GM12878 (cell line): ENCODE measurements around the gene DGAT2. TPM values are rescaled to one million over a fixed set of nuclear protein-coding genes. Genes with fewer than 3 reads are reported as not detected.

Source experiments
- ATAC-seq: fragments of 200-7000 bp; cut with Tn5 transposase; 3 replicates; pipeline ENCODE4 v1.9.1; 2020; ENCODE audit warnings: mild to moderate bottlenecking, moderate library complexity
- BruUV-seq: library from RNA; stranded (reverse); fragments of 400-500 nt; replicated peaks from 2 replicates; lab custom pipeline; 2021; lab: Mats Ljungman, UMichigan
- CTCF ChIA-PET: fragments of 300-600 bp; sonication (Branson Sonifier 250); formaldehyde crosslinking; extraction: SDS; loops from one replicate; lab custom pipeline; 2021; ENCODE audit warnings: inconsistent platforms; lab: Yijun Ruan, JAX
- POLR2A ChIA-PET: fragments of 350-600 bp; formaldehyde crosslinking; extraction: SDS; loops from one replicate; lab custom pipeline; 2021; ENCODE audit warnings: inconsistent platforms; lab: Charles Lee
- RAD21 ChIA-PET: fragments of 300-600 bp; sonication (Branson Sonifier 250); formaldehyde crosslinking; loops from one replicate; lab custom pipeline; 2023; ENCODE audit warnings: antibody characterized with exemption; ENCODE audit not compliant: unreplicated experiment; lab: Charles Lee
- SMC1A ChIA-PET: fragments of 300-600 bp; sonication (Branson Sonifier 250); formaldehyde crosslinking; loops from one replicate; lab custom pipeline; 2023; ENCODE audit not compliant: unreplicated experiment, uncharacterized antibody; lab: Charles Lee
- DNase-seq: peaks from one replicate; pipeline ENCODE4 v3.0.0-alpha.2; 2011; ENCODE audit warnings: low read depth, low spot score
- FAIRE-seq: peaks from 3 replicates; lab custom pipeline; 2011; peaks lifted over from hg19 to GRCh38; lab: Jason Lieb, UNC
- H2AFZ ChIP-seq: 2 replicates; pipeline ENCODE4 v1.6.0; 2011; ENCODE audit warnings: low read depth, low read length, control low read depth; ENCODE audit not compliant: control insufficient read depth
- H3K27ac ChIP-seq: 2 replicates; pipeline ENCODE4 v1.5.1; 2011; ENCODE audit warnings: control low read depth; ENCODE audit not compliant: control insufficient read depth, insufficient read depth
- H3K27me3 ChIP-seq, 2 experiments: replicated peaks in 1 of 2; 2 replicates each; pipeline versions ENCODE4 v1.6.0 to v1.6.1; 2011; ENCODE audit warnings: low read length in 1 of 2; ENCODE audit not compliant: control insufficient read depth in 2 of 2, insufficient read depth in 2 of 2
- H3K36me3 ChIP-seq, 2 experiments: 2 replicates each; pipeline ENCODE4 v1.5.1; 2011; ENCODE audit warnings: low read length in 1 of 2; ENCODE audit not compliant: control insufficient read depth in 2 of 2, insufficient read depth in 2 of 2
- H3K4me1 ChIP-seq: 2 replicates; pipeline ENCODE4 v1.6.1; 2011; ENCODE audit warnings: mild to moderate bottlenecking, low read length, moderate library complexity, mixed read lengths; ENCODE audit not compliant: control insufficient read depth, insufficient read depth
- H3K4me2 ChIP-seq: 2 replicates; pipeline ENCODE4 v1.6.0; 2011; ENCODE audit warnings: control low read depth; ENCODE audit not compliant: control insufficient read depth, insufficient read depth
- H3K4me3 ChIP-seq: fragments of 200-600 bp; sonication (generic); 2 replicates; pipeline ENCODE4 v1.5.1; 2016
- H3K79me2 ChIP-seq: 2 replicates; pipeline ENCODE4 v1.6.0; 2011; ENCODE audit warnings: low read length; ENCODE audit not compliant: control insufficient read depth, insufficient read depth
- H3K9ac ChIP-seq: 2 replicates; pipeline ENCODE4 v1.8.0; 2011; ENCODE audit warnings: low read length, control low read depth, mixed read lengths; ENCODE audit not compliant: control insufficient read depth, insufficient read depth
- H3K9me3 ChIP-seq: replicated peaks from 3 replicates; pipeline ENCODE4 v1.5.1; 2011; ENCODE audit warnings: mild to moderate bottlenecking, low read length; ENCODE audit not compliant: control insufficient read depth, insufficient read depth
- H4K20me1 ChIP-seq: 2 replicates; pipeline ENCODE4 v1.6.0; 2011; ENCODE audit not compliant: control insufficient read depth, insufficient read depth
- BCL11A ChIP-seq: IDR thresholded peaks from 2 replicates; pipeline ENCODE4 v1.6.1; 2011; ENCODE audit warnings: low read depth, low read length
- CREB1 ChIP-seq: IDR thresholded peaks from 2 replicates; pipeline ENCODE4 v1.6.1; 2012; ENCODE audit warnings: low read depth, mild to moderate bottlenecking, inconsistent platforms
- EZH2 ChIP-seq: IDR thresholded peaks from 2 replicates; pipeline ENCODE4 v1.6.1; 2012; ENCODE audit warnings: low read depth, mild to moderate bottlenecking, control low read depth, inconsistent platforms, low read length, borderline replicate concordance; ENCODE audit not compliant: control insufficient read depth
- RBBP5 ChIP-seq: fragments of 200-600 bp; sonication (generic); conservative IDR thresholded peaks from 2 replicates; pipeline ENCODE4 v1.6.1; 2016
- SPI1 ChIP-seq: IDR thresholded peaks from 2 replicates; pipeline ENCODE4 v1.6.1; 2011; ENCODE audit warnings: low read depth, mild to moderate bottlenecking, low read length, moderate library complexity, borderline replicate concordance; ENCODE audit not compliant: insufficient read depth
- SUPT20H ChIP-seq: IDR thresholded peaks from 2 replicates; pipeline ENCODE4 v1.6.1; 2011; ENCODE audit warnings: low read depth, mild to moderate bottlenecking, low read length, moderate library complexity, borderline replicate concordance; ENCODE audit not compliant: control insufficient read depth
- TCF7 ChIP-seq: IDR thresholded peaks from 2 replicates; pipeline ENCODE4 v1.6.1; 2014; ENCODE audit warnings: antibody characterized with exemption, borderline replicate concordance
- YBX1 ChIP-seq: fragments of 450-650 bp; IDR thresholded peaks from 2 replicates; pipeline ENCODE4 v1.6.1; 2016; ENCODE audit warnings: antibody characterized with exemption
- ZBED1 ChIP-seq: IDR thresholded peaks from 2 replicates; pipeline ENCODE4 v1.6.1; 2016; ENCODE audit warnings: borderline replicate concordance
- ZZZ3 ChIP-seq: IDR thresholded peaks from 2 replicates; pipeline ENCODE4 v1.6.1; 2011; ENCODE audit warnings: low read depth; ENCODE audit not compliant: control insufficient read depth, insufficient read length
- in situ Hi-C: fragments of 300-500 bp; cut with MboI; formaldehyde crosslinking; loops from 9 replicates; pipeline ENCODE4 v1.14.3; 2018; ENCODE audit warnings: mixed read lengths
- intact Hi-C: fragments of 100-400 bp; cut with micrococcal nuclease; formaldehyde crosslinking; loops from one replicate; pipeline ENCODE4 v1.14.2; 2022; ENCODE audit not compliant: unreplicated experiment
- polyA plus RNA-seq, 11 experiments: library from polyadenylated mRNA; depleted of rRNA in 4 of 11; unstranded in 6 of 11; stranded (reverse) in 5 of 11; fragments of >200 nt; fragmentation: Nextera tagmentation in 4 of 11; fragmentation: Illumina TruSeq in 1 of 11; extraction: Ambion mirVana in 4 of 11; extraction: Trizol in 1 of 11; gene quantifications; 1 replicate in 1 of 11; 2 replicates in 10 of 11; pipeline versions ENCODE4 v1.2.1 to v1.2.3, GENCODE V29; 2011 to 2016; ENCODE audit warnings: inconsistent platforms in 2 of 11, missing spikeins in 2 of 11, low read depth in 1 of 11
- total RNA-seq, 4 experiments: library from RNA; depleted of rRNA in 3 of 4; stranded (reverse); fragments of >200 nt in 3 of 4; fragmentation: Illumina TruSeq in 1 of 4; extraction: Trizol in 1 of 4; gene quantifications; 2 replicates each; pipeline versions ENCODE4 v1.2.1 to v1.2.3, GENCODE V29; 2013 to 2021
- TF ChIP-seq, protein P1 (sequence below): IDR thresholded peaks from 2 replicates; pipeline ENCODE4 v1.6.1; 2012; ENCODE audit warnings: improper control_type of control experiment, low read depth, low read length; ENCODE audit not compliant: insufficient replicate concordance

Gene DGAT2
- total and polyA plus RNA-seq, 10 of the 15 experiments (the other 5 are each of a cell fraction or from before 2014, with no cell fraction given), result 5.1 to 25.9 (median 17.6) TPM

DNA sequence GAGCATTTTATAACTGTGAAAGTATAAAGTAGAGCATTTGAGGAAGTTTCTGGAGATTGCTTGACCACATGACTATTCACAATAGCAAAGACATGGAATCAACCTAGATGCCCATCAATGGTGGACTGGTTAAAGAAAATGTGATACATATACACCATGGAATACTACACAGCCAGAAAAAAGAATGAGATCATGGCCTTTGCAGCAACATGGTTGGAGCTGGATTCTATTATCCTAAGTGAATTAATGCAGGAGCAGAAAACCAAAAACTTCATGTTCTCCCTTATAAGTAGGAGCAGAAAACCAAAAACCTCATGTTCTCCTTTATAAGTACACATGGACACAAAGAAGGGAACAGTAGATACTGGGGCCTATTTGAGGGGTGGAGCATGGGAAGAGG, 76.7 kb downstream of the DGAT2 start:
- no TSS peak for BruUV-seq
- Histone ChIP-seq H3K9ac (no peak overlapping the region), H3K9me3 (peaks cover 3% of the 10 kb centered on the region; the same call in 2 of the 3 replicates), H3K36me3 (peaks cover 4 to 20% of the 10 kb centered on the region in 2 experiments), H3K27me3 (no peaks in the 10 kb centered on the region), H4K20me1 (no peaks in the 10 kb centered on the region), H3K79me2 (peaks cover 86% of the 10 kb centered on the region), H3K27ac (no peak overlapping the region), H3K4me2 (no peak overlapping the region)
- ATAC-seq (no peak), DNase-seq (no peak)
- ChIA-PET SMC1A (interaction anchor here (0.8 to 2.2 kb wide), 4 partner anchors 9 to 22 kb away, joined by 3 to 6 read pairs (median 4); no protein-coding TSS in a partner anchor), POLR2A (interaction anchor here (1.3 kb wide), 1 partner anchor 9 kb away, joined by 4 read pairs; no protein-coding TSS in a partner anchor)
- TF ChIP-seq RBBP5 (no peak), SPI1 (no peak), ZBED1 (no peak), EZH2 (no peak), BCL11A (no peak), ZZZ3 (no peak), CREB1 (no peak), YBX1 (no peak), TCF7 (no peak), SUPT20H (no peak)
- TF ChIP-seq, protein P1, sequence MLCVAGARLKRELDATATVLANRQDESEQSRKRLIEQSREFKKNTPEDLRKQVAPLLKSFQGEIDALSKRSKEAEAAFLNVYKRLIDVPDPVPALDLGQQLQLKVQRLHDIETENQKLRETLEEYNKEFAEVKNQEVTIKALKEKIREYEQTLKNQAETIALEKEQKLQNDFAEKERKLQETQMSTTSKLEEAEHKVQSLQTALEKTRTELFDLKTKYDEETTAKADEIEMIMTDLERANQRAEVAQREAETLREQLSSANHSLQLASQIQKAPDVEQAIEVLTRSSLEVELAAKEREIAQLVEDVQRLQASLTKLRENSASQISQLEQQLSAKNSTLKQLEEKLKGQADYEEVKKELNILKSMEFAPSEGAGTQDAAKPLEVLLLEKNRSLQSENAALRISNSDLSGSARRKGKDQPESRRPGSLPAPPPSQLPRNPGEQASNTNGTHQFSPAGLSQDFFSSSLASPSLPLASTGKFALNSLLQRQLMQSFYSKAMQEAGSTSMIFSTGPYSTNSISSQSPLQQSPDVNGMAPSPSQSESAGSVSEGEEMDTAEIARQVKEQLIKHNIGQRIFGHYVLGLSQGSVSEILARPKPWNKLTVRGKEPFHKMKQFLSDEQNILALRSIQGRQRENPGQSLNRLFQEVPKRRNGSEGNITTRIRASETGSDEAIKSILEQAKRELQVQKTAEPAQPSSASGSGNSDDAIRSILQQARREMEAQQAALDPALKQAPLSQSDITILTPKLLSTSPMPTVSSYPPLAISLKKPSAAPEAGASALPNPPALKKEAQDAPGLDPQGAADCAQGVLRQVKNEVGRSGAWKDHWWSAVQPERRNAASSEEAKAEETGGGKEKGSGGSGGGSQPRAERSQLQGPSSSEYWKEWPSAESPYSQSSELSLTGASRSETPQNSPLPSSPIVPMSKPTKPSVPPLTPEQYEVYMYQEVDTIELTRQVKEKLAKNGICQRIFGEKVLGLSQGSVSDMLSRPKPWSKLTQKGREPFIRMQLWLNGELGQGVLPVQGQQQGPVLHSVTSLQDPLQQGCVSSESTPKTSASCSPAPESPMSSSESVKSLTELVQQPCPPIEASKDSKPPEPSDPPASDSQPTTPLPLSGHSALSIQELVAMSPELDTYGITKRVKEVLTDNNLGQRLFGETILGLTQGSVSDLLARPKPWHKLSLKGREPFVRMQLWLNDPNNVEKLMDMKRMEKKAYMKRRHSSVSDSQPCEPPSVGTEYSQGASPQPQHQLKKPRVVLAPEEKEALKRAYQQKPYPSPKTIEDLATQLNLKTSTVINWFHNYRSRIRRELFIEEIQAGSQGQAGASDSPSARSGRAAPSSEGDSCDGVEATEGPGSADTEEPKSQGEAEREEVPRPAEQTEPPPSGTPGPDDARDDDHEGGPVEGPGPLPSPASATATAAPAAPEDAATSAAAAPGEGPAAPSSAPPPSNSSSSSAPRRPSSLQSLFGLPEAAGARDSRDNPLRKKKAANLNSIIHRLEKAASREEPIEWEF, result no peak
- TF ChIP-seq, all 136 proteins: peak for 0
- in situ Hi-C loops, result no loop called here
- intact Hi-C loops, result no loop called here
- ChIA-PET RAD21 (no interaction called here), CTCF (interaction anchor here (1.1 to 1.2 kb wide), 2 partner anchors 9 to 307 kb away, joined by 3 to 7 read pairs; no protein-coding TSS in a partner anchor)
- Histone ChIP-seq H3K4me3 (no peak overlapping the region), H2AFZ (no peak overlapping the region), H3K4me1 (peaks cover 7% of the 10 kb centered on the region)
- FAIRE-seq, result no peak
